Mesenchymal stem cell (in vitro differentiated cells and primary cell): ENCODE data around the gene MC1R. TPM values are rescaled to one million over a fixed set of nuclear protein-coding genes. Genes with fewer than 3 reads are reported as not detected.

ENCODE experiments used
- DNase-seq: peaks from one replicate; pipeline ENCODE4 v3.0.0-alpha.2; 2013
- H2AFZ ChIP-seq: one replicate; pipeline ENCODE4 v1.6.1; 2013; ENCODE audit warnings: low read depth, mild to moderate bottlenecking, control low read depth, inconsistent platforms, low read length, moderate library complexity
- H2AK5ac ChIP-seq: 2 replicates; pipeline ENCODE4 v1.6.1; 2013; ENCODE audit warnings: low read length, moderate library complexity, mild to moderate bottlenecking, inconsistent platforms; ENCODE audit not compliant: severe bottlenecking
- H2BK120ac ChIP-seq: one replicate; pipeline ENCODE4 v1.6.1; 2013; ENCODE audit warnings: low read depth, mild to moderate bottlenecking, inconsistent platforms, low read length, moderate library complexity
- H2BK12ac ChIP-seq, 2 experiments: one replicate each; pipeline ENCODE4 v1.6.1; 2013; ENCODE audit warnings: inconsistent platforms in 2 of 2, low read length in 2 of 2, mild to moderate bottlenecking in 2 of 2, moderate library complexity in 2 of 2, control low read depth in 1 of 2
- H2BK15ac ChIP-seq: one replicate; pipeline ENCODE4 v1.6.1; 2013; ENCODE audit warnings: mild to moderate bottlenecking, low read depth, inconsistent platforms; ENCODE audit not compliant: poor library complexity, severe bottlenecking
- H2BK5ac ChIP-seq: 2 replicates; pipeline ENCODE4 v1.6.1; 2013; ENCODE audit warnings: low read depth, mild to moderate bottlenecking, low read length, control low read depth, inconsistent platforms; ENCODE audit not compliant: poor library complexity, severe bottlenecking
- H3K14ac ChIP-seq, 2 experiments: one replicate each; pipeline ENCODE4 v1.6.1; 2013; ENCODE audit warnings: inconsistent platforms in 2 of 2, low read length in 2 of 2, control low read depth in 1 of 2, mild to moderate bottlenecking in 1 of 2, moderate library complexity in 1 of 2
- H3K18ac ChIP-seq, 2 experiments: one replicate each; pipeline ENCODE4 v1.6.1; 2013; ENCODE audit warnings: inconsistent platforms in 2 of 2, low read length in 2 of 2, control low read depth in 1 of 2, low read depth in 1 of 2, mild to moderate bottlenecking in 1 of 2
- H3K23ac ChIP-seq, 2 experiments: one replicate each; pipeline ENCODE4 v1.6.1; 2013; ENCODE audit warnings: inconsistent platforms in 2 of 2, low read length in 2 of 2, mild to moderate bottlenecking in 2 of 2, moderate library complexity in 2 of 2, control low read depth in 1 of 2
- H3K27ac ChIP-seq: 2 replicates; pipeline ENCODE4 v1.5.1; 2013; ENCODE audit warnings: mild to moderate bottlenecking, moderate library complexity, low read length, control low read depth, inconsistent platforms; ENCODE audit not compliant: poor library complexity, severe bottlenecking
- H3K27me3 ChIP-seq, 2 experiments: 2 replicates each; pipeline versions ENCODE4 v1.6.1 to v1.7.0; 2013; ENCODE audit warnings: low read length in 2 of 2, mild to moderate bottlenecking in 2 of 2, moderate library complexity in 2 of 2, control low read depth in 1 of 2, inconsistent platforms in 1 of 2; ENCODE audit not compliant: control insufficient read depth in 1 of 2, insufficient read depth in 1 of 2
- H3K36me3 ChIP-seq, 2 experiments: 2 replicates each; pipeline versions ENCODE4 v1.6.1 to v1.7.0; 2013; ENCODE audit warnings: low read length in 2 of 2, control low read depth in 1 of 2, inconsistent platforms in 1 of 2, low read depth in 1 of 2, mild to moderate bottlenecking in 1 of 2; ENCODE audit not compliant: insufficient read depth in 2 of 2, control insufficient read depth in 1 of 2
- H3K4ac ChIP-seq, 2 experiments: one replicate each; pipeline ENCODE4 v1.6.1; 2013; ENCODE audit warnings: inconsistent platforms in 2 of 2, low read length in 2 of 2, mild to moderate bottlenecking in 2 of 2, moderate library complexity in 2 of 2, control low read depth in 1 of 2, low read depth in 1 of 2
- H3K4me1 ChIP-seq: 2 replicates; pipeline ENCODE4 v1.6.1; 2013; ENCODE audit warnings: low read depth, low read length, control low read depth; ENCODE audit not compliant: control insufficient read depth, insufficient read depth
- H3K4me2 ChIP-seq: 2 replicates; pipeline ENCODE4 v1.6.1; 2013; ENCODE audit warnings: low read length, mild to moderate bottlenecking, inconsistent platforms; ENCODE audit not compliant: poor library complexity, severe bottlenecking
- H3K4me3 ChIP-seq, 2 experiments: 2 replicates each; pipeline versions ENCODE4 v1.5.1 to v1.7.0; 2013; ENCODE audit warnings: low read length in 2 of 2, mild to moderate bottlenecking in 2 of 2, control low read depth in 1 of 2, low read depth in 1 of 2; ENCODE audit not compliant: insufficient read depth in 1 of 2
- H3K79me1 ChIP-seq: replicated peaks from 2 replicates; pipeline ENCODE4 v1.6.1; 2013; ENCODE audit warnings: mild to moderate bottlenecking, control low read depth, low read length, inconsistent platforms; ENCODE audit not compliant: poor library complexity, severe bottlenecking
- H3K9ac ChIP-seq: 2 replicates; pipeline ENCODE4 v1.7.0; 2013; ENCODE audit warnings: mild to moderate bottlenecking, low read length, moderate library complexity
- H3K9me3 ChIP-seq: 2 replicates; pipeline ENCODE4 v1.7.0; 2013; ENCODE audit warnings: mild to moderate bottlenecking, low read length; ENCODE audit not compliant: control insufficient read depth
- H4K8ac ChIP-seq: one replicate; pipeline ENCODE4 v1.6.1; 2013; ENCODE audit warnings: inconsistent platforms, mild to moderate bottlenecking, low read length, moderate library complexity
- H4K91ac ChIP-seq: one replicate; pipeline ENCODE4 v1.6.1; 2013; ENCODE audit warnings: mild to moderate bottlenecking, low read length, inconsistent platforms
- whole genome bisulfite sequencing: methylation state at CpG from one replicate; pipeline ENCODE4 v1.1.7; 2013; ENCODE audit warnings: mixed read lengths; 5-methylcytosine and 5-hydroxymethylcytosine counted together
- polyA plus RNA-seq, 2 experiments: library from polyadenylated mRNA; stranded (reverse); fragments of 200-250 nt; gene quantifications; one replicate each; pipeline ENCODE4 v1.2.3, GENCODE V29; 2013

The MC1R gene
- polyA plus RNA-seq (2013, experiment 1 of 2), result 5.5 TPM
- polyA plus RNA-seq (2013, experiment 2 of 2), result 5.1 TPM

- Histone ChIP-seq H3K14ac (peak within 1 kb of the TSS in 1 of 2 experiments; percentile 79), H2AK5ac (peak within 1 kb of the TSS; percentile 29), H3K4me2 (peak within 1 kb of the TSS; percentile 94), H3K27ac (peak within 1 kb of the TSS; percentile 36), H4K91ac (peak within 1 kb of the TSS; percentile 94), H3K23ac (peak within 1 kb of the TSS in 1 of 2 experiments; percentile 16), H2BK12ac (peak within 1 kb of the TSS; percentile 85 to 91), H3K9me3 (no peaks in the 10 kb centered on the region), H4K8ac (peak within 1 kb of the TSS; percentile 93), H2BK120ac (peak within 1 kb of the TSS; percentile 81), H3K27me3 (no peaks in the 10 kb centered on the region), H3K36me3 (peaks cover 3 to 13% of the 10 kb centered on the region in 2 experiments), H3K4me1 (peaks cover 46% of the 10 kb centered on the region), H3K18ac (peak within 1 kb of the TSS; percentile 89 to 95), H2BK15ac (peak within 1 kb of the TSS; percentile 97), H3K79me1 (peaks cover 4% of the 10 kb centered on the region), H2AFZ (peak within 1 kb of the TSS; percentile 72), H3K4ac (peak within 1 kb of the TSS; percentile 83 to 99), H3K9ac (peak within 1 kb of the TSS; percentile 66), H2BK5ac (no peak within 1 kb of the TSS), H3K4me3 (peak within 1 kb of the TSS; percentile 56 to 86)
- 11% methylated on average over 23 of the region's 23 CpGs for WGBS
- peak; percentile 71 for DNase-seq
Measured at GRCh38 chr16:89918453-89919347, at the start of gene MC1R. MC1R (plus strand) TSS chr16:89918862; CDS start chr16:89919259, 397 bp downstream.

GRCh38 chr16:89869911-89870310 is 48.8 kb upstream of the MC1R start:
- no peak overlapping the region for H3K4ac ChIP-seq
- DNase-seq, result no peak
- H3K36me3 ChIP-seq, result peaks cover 25 to 29% of the 10 kb centered on the region in 2 experiments
- no peak overlapping the region for H2AFZ ChIP-seq
- H4K8ac ChIP-seq, result no peak overlapping the region
- no peak overlapping the region for H4K91ac ChIP-seq
- no peak overlapping the region for H3K14ac ChIP-seq
- H3K9me3 ChIP-seq, result peaks cover 8% of the 10 kb centered on the region
- peaks cover 7% of the 10 kb centered on the region for H3K79me1 ChIP-seq
- H3K27ac ChIP-seq, result no peak overlapping the region
- no peak overlapping the region for H2BK5ac ChIP-seq
- no peak overlapping the region for H2AK5ac ChIP-seq
- no peak overlapping the region for H2BK15ac ChIP-seq
- no peak overlapping the region for H3K9ac ChIP-seq
- H2BK12ac ChIP-seq, result no peak overlapping the region
- no peak overlapping the region for H3K4me2 ChIP-seq
- H3K27me3 ChIP-seq, result no peaks in the 10 kb centered on the region
- no peak overlapping the region for H3K18ac ChIP-seq
- 98% methylated on average over 9 of the region's 12 CpGs for WGBS
- H2BK120ac ChIP-seq, result no peak overlapping the region
- no peak overlapping the region for H3K23ac ChIP-seq
- H3K4me3 ChIP-seq, result no peak overlapping the region
- H3K4me1 ChIP-seq, result peaks cover 14% of the 10 kb centered on the region

- Histone ChIP-seq H2BK12ac (no peak overlapping the region), H3K9ac (no peak overlapping the region), H3K4me2 (no peak overlapping the region), H3K27ac (no peak overlapping the region), H2AFZ (no peak overlapping the region), H4K8ac (peak overlapping the region; percentile 15), H4K91ac (no peak overlapping the region), H3K4me3 (no peak overlapping the region), H3K79me1 (peaks cover 7% of the 10 kb centered on the region), H3K36me3 (peaks cover 29 to 30% of the 10 kb centered on the region in 2 experiments), H3K4me1 (peaks cover 14% of the 10 kb centered on the region), H3K18ac (no peak overlapping the region), H2BK15ac (no peak overlapping the region), H2AK5ac (no peak overlapping the region), H3K9me3 (peaks cover 8% of the 10 kb centered on the region), H3K23ac (no peak overlapping the region), H3K14ac (no peak overlapping the region), H3K4ac (no peak overlapping the region), H2BK5ac (no peak overlapping the region), H2BK120ac (no peak overlapping the region), H3K27me3 (no peaks in the 10 kb centered on the region)
- 98% methylated on average over 6 of the region's 6 CpGs for WGBS
- no peak for DNase-seq
Measured at GRCh38 chr16:89870440-89870839, 48.2 kb upstream of the MC1R start.

GRCh38 chr16:89871895-89872294 is 46.8 kb upstream of the MC1R start:
- no peak overlapping the region for H4K8ac ChIP-seq
- no peaks in the 10 kb centered on the region for H3K27me3 ChIP-seq
- H3K23ac ChIP-seq, result no peak overlapping the region
- H4K91ac ChIP-seq, result no peak overlapping the region
- no peak overlapping the region for H3K27ac ChIP-seq
- H2AFZ ChIP-seq, result no peak overlapping the region
- no peak overlapping the region for H2BK120ac ChIP-seq
- peaks cover 8% of the 10 kb centered on the region for H3K9me3 ChIP-seq
- no peak for DNase-seq
- no peak overlapping the region for H3K4ac ChIP-seq
- WGBS, result 96% methylated on average over 9 of the region's 9 CpGs
- peaks cover 33 to 35% of the 10 kb centered on the region in 2 experiments for H3K36me3 ChIP-seq
- peaks cover 7% of the 10 kb centered on the region for H3K79me1 ChIP-seq
- no peak overlapping the region for H3K14ac ChIP-seq
- H3K4me1 ChIP-seq, result peaks cover 18% of the 10 kb centered on the region
- no peak overlapping the region for H2BK5ac ChIP-seq
- H3K4me3 ChIP-seq, result no peak overlapping the region
- no peak overlapping the region for H3K9ac ChIP-seq
- no peak overlapping the region for H2BK15ac ChIP-seq
- no peak overlapping the region for H2BK12ac ChIP-seq
- H3K4me2 ChIP-seq, result no peak overlapping the region
- H3K18ac ChIP-seq, result no peak overlapping the region
- no peak overlapping the region for H2AK5ac ChIP-seq
